Astrocyte (in vitro differentiated cells and primary cell): ENCODE measurements around the gene STX3. TPM values are rescaled to one million over a fixed set of nuclear protein-coding genes. Genes with fewer than 3 reads are reported as not detected.

Source experiments
- DNase-seq: peaks from one replicate; pipeline ENCODE4 v3.0.0-alpha.2; 2010; ENCODE audit warnings: low read depth
- FAIRE-seq: peaks from 2 replicates; lab custom pipeline; 2011; peaks lifted over from hg19 to GRCh38; lab: Jason Lieb, UNC
- H2AFZ ChIP-seq: 2 replicates; pipeline ENCODE4 v1.6.0; 2012; ENCODE audit warnings: low read depth, low read length, inconsistent platforms
- H3K27ac ChIP-seq: 2 replicates; pipeline ENCODE4 v1.5.1; 2011; ENCODE audit warnings: low read depth, low read length, inconsistent platforms
- H3K27me3 ChIP-seq: 2 replicates; pipeline ENCODE4 v1.6.0; 2011; ENCODE audit warnings: low read length, inconsistent platforms; ENCODE audit not compliant: insufficient read depth
- H3K36me3 ChIP-seq: 2 replicates; pipeline ENCODE4 v1.5.1; 2011; ENCODE audit warnings: low read length, inconsistent platforms; ENCODE audit not compliant: insufficient read depth
- H3K4me1 ChIP-seq: 2 replicates; pipeline ENCODE4 v1.5.1; 2011; ENCODE audit warnings: low read length, inconsistent platforms; ENCODE audit not compliant: insufficient read depth
- H3K4me2 ChIP-seq: 2 replicates; pipeline ENCODE4 v1.6.0; 2012; ENCODE audit warnings: low read length, inconsistent platforms
- H3K4me3 ChIP-seq: 2 replicates; pipeline ENCODE4 v1.5.1; 2011; ENCODE audit warnings: low read depth, mild to moderate bottlenecking, low read length, inconsistent platforms; ENCODE audit not compliant: insufficient read depth
- H3K79me2 ChIP-seq: 2 replicates; pipeline ENCODE4 v1.6.0; 2012; ENCODE audit warnings: mild to moderate bottlenecking, low read length, inconsistent platforms; ENCODE audit not compliant: insufficient read depth
- H3K9ac ChIP-seq: 2 replicates; pipeline ENCODE4 v1.6.0; 2012; ENCODE audit warnings: mild to moderate bottlenecking, low read length, inconsistent platforms
- H3K9me3 ChIP-seq: 2 replicates; pipeline ENCODE4 v1.5.1; 2012; ENCODE audit warnings: low read depth, mild to moderate bottlenecking, low read length, inconsistent platforms; ENCODE audit not compliant: insufficient read depth
- H4K20me1 ChIP-seq: 2 replicates; pipeline ENCODE4 v1.6.0; 2012; ENCODE audit warnings: low read length, inconsistent platforms; ENCODE audit not compliant: insufficient read depth
- H3K27ac Mint-ChIP-seq: one replicate; pipeline ENCODE4 v1.8.0; 2021; ENCODE audit warnings: mild to moderate bottlenecking, mixed read lengths; ENCODE audit not compliant: unreplicated experiment
- H3K27me3 Mint-ChIP-seq: one replicate; pipeline ENCODE4 v1.8.0; 2021; ENCODE audit warnings: low read depth, mixed read lengths; ENCODE audit not compliant: unreplicated experiment
- H3K36me3 Mint-ChIP-seq: one replicate; pipeline ENCODE4 v1.8.0; 2021; ENCODE audit warnings: low read depth, mixed read lengths; ENCODE audit not compliant: unreplicated experiment
- H3K4me1 Mint-ChIP-seq: one replicate; pipeline ENCODE4 v1.8.0; 2021; ENCODE audit warnings: low read depth, mixed read lengths; ENCODE audit not compliant: unreplicated experiment
- H3K4me3 Mint-ChIP-seq: one replicate; pipeline ENCODE4 v1.8.0; 2021; ENCODE audit warnings: mild to moderate bottlenecking, moderate library complexity, mixed read lengths; ENCODE audit not compliant: unreplicated experiment
- H3K9me3 Mint-ChIP-seq: one replicate; pipeline ENCODE4 v1.8.0; 2021; ENCODE audit warnings: mild to moderate bottlenecking, mixed read lengths; ENCODE audit not compliant: unreplicated experiment
- CTCF ChIP-seq: IDR thresholded peaks from 2 replicates; pipeline ENCODE4 v1.5.1; 2011; ENCODE audit warnings: low read depth, mild to moderate bottlenecking, inconsistent platforms, low read length, moderate library complexity; ENCODE audit not compliant: insufficient read depth
- EZH2 ChIP-seq: IDR thresholded peaks from 2 replicates; pipeline ENCODE4 v1.6.1; 2012; ENCODE audit warnings: mild to moderate bottlenecking, low read length, inconsistent platforms; ENCODE audit not compliant: insufficient read depth
- total RNA-seq: library from RNA; stranded (reverse); gene quantifications from 2 replicates; pipeline ENCODE4 v1.2.1, GENCODE V29; 2021

The STX3 gene
- total RNA-seq, 1 donor from 2014 or later = 61.2 TPM

- Histone ChIP-seq H3K36me3 (no peaks in the 10 kb centered on the region), H3K4me1 (no peaks in the 10 kb centered on the region), H3K9ac (no peak overlapping the region), H3K4me2 (no peak overlapping the region), H3K4me3 (no peak overlapping the region), H3K79me2 (no peaks in the 10 kb centered on the region), H3K27ac (no peak overlapping the region), H3K9me3 (no peaks in the 10 kb centered on the region), H3K27me3 (no peaks in the 10 kb centered on the region), H2AFZ (no peak overlapping the region), H4K20me1 (no peaks in the 10 kb centered on the region)
- no peaks in the 10 kb centered on the region for H3K9me3 Mint-ChIP-seq
- no peak overlapping the region for H3K27ac Mint-ChIP-seq
- no peaks in the 10 kb centered on the region for H3K4me1 Mint-ChIP-seq
- TF ChIP-seq CTCF (no peak), EZH2 (no peak)
- DNase-seq (no peak), FAIRE-seq (no peak)
- no peak overlapping the region for H3K4me3 Mint-ChIP-seq
- no peaks in the 10 kb centered on the region for H3K27me3 Mint-ChIP-seq
- no peaks in the 10 kb centered on the region for H3K36me3 Mint-ChIP-seq
These were observed 78.4 kb downstream of the STX3 start for GRCh38 chr11:59833602-59834001.

- H3K27me3 Mint-ChIP-seq = no peaks in the 10 kb centered on the region
- TF ChIP-seq EZH2 (no peak), CTCF (no peak)
- no peak overlapping the region for H2AFZ ChIP-seq
- no peak overlapping the region for H3K27ac Mint-ChIP-seq
- H3K4me1 Mint-ChIP-seq = no peaks in the 10 kb centered on the region
- no peaks in the 10 kb centered on the region for H3K36me3 Mint-ChIP-seq
- no peaks in the 10 kb centered on the region for H4K20me1 ChIP-seq
- no peak overlapping the region for H3K4me3 ChIP-seq
- H3K27me3 ChIP-seq = no peaks in the 10 kb centered on the region
- no peak overlapping the region for H3K4me2 ChIP-seq
- DNase-seq (no peak), FAIRE-seq (no peak)
- no peak overlapping the region for H3K4me3 Mint-ChIP-seq
- no peaks in the 10 kb centered on the region for H3K4me1 ChIP-seq
- H3K9me3 ChIP-seq = no peaks in the 10 kb centered on the region
- H3K27ac ChIP-seq = no peak overlapping the region
- no peaks in the 10 kb centered on the region for H3K36me3 ChIP-seq
- H3K79me2 ChIP-seq = no peaks in the 10 kb centered on the region
- no peak overlapping the region for H3K9ac ChIP-seq
- H3K9me3 Mint-ChIP-seq = peaks cover 5% of the 10 kb centered on the region
These were observed 84.4 kb downstream of the STX3 start for GRCh38 chr11:59839615-59840014.

GRCh38 chr11:59841514-59841913 lies 86.3 kb downstream of the STX3 start:
- Histone ChIP-seq H2AFZ (no peak overlapping the region), H3K9ac (no peak overlapping the region), H3K27me3 (no peaks in the 10 kb centered on the region), H3K4me2 (no peak overlapping the region), H3K4me3 (no peak overlapping the region), H3K9me3 (no peaks in the 10 kb centered on the region), H3K36me3 (no peaks in the 10 kb centered on the region), H3K27ac (no peak overlapping the region), H3K79me2 (no peaks in the 10 kb centered on the region), H4K20me1 (no peaks in the 10 kb centered on the region), H3K4me1 (no peaks in the 10 kb centered on the region)
- H3K4me1 Mint-ChIP-seq = no peaks in the 10 kb centered on the region
- no peaks in the 10 kb centered on the region for H3K27me3 Mint-ChIP-seq
- TF ChIP-seq EZH2 (no peak), CTCF (no peak)
- DNase-seq (no peak), FAIRE-seq (no peak)
- H3K9me3 Mint-ChIP-seq = peaks cover 5% of the 10 kb centered on the region
- peaks cover 3% of the 10 kb centered on the region for H3K36me3 Mint-ChIP-seq
- no peak overlapping the region for H3K27ac Mint-ChIP-seq
- no peak overlapping the region for H3K4me3 Mint-ChIP-seq
